RWPE2 (cell line): Measurements from ENCODE around the gene LRP8.

Source experiments
- ATAC-seq: fragments of 200-7000 bp; cut with Tn5 transposase; 3 replicates; pipeline ENCODE4 v1.9.1; 2021; ENCODE audit warnings: low read depth
- DNase-seq: peaks from one replicate; pipeline ENCODE4 v3.0.0-alpha.2; 2020; ENCODE audit warnings: low spot score
- H3K27ac ChIP-seq: fragments of 450-650 bp; 2 replicates; pipeline ENCODE4 v1.5.1; 2017; ENCODE audit warnings: mild to moderate bottlenecking; ENCODE audit not compliant: poor library complexity, severe bottlenecking
- H3K27me3 ChIP-seq: fragments of 250-450 bp; sonication (Bioruptor Pico); 2 replicates; pipeline ENCODE4 v1.5.1; 2021; ENCODE audit warnings: mild to moderate bottlenecking, moderate library complexity; ENCODE audit not compliant: insufficient read depth, poor library complexity, severe bottlenecking
- H3K36me3 ChIP-seq: fragments of 250-450 bp; sonication (Bioruptor Pico); 2 replicates; pipeline ENCODE4 v1.5.1; 2020; ENCODE audit warnings: low read depth, mild to moderate bottlenecking, moderate library complexity
- H3K4me1 ChIP-seq: fragments of 250-450 bp; sonication (Bioruptor Pico); 2 replicates; pipeline ENCODE4 v1.5.1; 2021; ENCODE audit warnings: mild to moderate bottlenecking, moderate library complexity; ENCODE audit not compliant: insufficient read depth, poor library complexity, severe bottlenecking
- H3K4me3 ChIP-seq: fragments of 250-450 bp; sonication (Bioruptor Pico); 2 replicates; pipeline ENCODE4 v1.5.1; 2021; ENCODE audit warnings: mild to moderate bottlenecking, moderate library complexity; ENCODE audit not compliant: severe bottlenecking
- H3K9me3 ChIP-seq: fragments of 250-450 bp; sonication (Bioruptor Pico); 2 replicates; pipeline ENCODE4 v1.5.1; 2021; ENCODE audit warnings: mild to moderate bottlenecking, moderate library complexity; ENCODE audit not compliant: severe bottlenecking
- TF ChIP-seq, protein P1 (sequence below): fragments of 450-650 bp; IDR thresholded peaks from one replicate; pipeline ENCODE4 v1.5.1; 2017; ENCODE audit warnings: mild to moderate bottlenecking, moderate library complexity; ENCODE audit not compliant: poor library complexity, severe bottlenecking

Gene LRP8

DNA sequence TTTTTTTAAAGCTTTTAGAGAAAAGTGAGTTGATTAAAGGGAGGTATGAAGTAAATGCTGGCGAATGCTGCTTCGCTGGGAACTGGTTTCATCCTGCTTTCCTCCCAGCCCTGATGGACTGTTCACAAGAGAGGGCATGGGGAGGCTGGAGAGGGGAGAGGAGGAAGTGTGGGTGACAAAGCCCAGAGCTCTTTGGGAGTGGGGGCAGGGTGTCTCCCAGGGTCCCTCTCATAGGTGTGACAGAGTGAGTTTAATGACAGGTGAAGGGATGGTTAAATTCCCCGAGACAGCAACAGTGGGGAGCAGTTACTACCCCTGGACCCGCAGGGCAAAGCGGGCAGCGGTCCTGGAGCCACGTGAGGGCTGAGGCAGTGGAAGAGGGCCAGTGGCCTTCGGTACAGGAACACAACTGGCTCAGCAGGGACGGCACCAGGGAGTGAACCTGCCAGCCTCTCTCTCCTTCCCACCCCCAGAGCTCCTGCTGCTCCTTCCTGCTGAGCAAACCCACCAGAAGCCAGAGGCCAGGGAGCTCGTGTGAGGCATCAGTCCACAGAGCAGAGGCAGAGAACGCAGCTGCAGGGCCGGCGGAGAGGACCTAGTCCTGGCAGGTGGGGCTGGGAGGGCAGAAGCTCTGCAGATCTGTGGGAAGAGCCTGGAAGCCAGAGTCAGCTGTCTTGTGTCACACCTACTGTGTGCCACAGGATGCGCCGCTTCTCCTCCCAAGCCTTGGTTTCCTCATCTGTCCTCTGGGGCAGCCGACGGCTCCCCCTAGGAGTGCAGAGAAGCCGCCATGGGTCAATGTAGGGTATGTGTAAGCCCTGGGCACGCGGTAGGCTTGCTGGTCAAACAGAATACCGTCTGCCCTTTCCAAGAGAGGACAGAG, 20.9 kb upstream of the LRP8 start:
- DNase-seq = peak; percentile 48
- Histone ChIP-seq H3K9me3 (no peaks in the 10 kb centered on the region), H3K27ac (no peak overlapping the region), H3K36me3 (no peaks in the 10 kb centered on the region), H3K4me1 (no peaks in the 10 kb centered on the region), H3K4me3 (no peak overlapping the region), H3K27me3 (no peaks in the 10 kb centered on the region)
- no peak for ATAC-seq
- TF ChIP-seq, protein P1, sequence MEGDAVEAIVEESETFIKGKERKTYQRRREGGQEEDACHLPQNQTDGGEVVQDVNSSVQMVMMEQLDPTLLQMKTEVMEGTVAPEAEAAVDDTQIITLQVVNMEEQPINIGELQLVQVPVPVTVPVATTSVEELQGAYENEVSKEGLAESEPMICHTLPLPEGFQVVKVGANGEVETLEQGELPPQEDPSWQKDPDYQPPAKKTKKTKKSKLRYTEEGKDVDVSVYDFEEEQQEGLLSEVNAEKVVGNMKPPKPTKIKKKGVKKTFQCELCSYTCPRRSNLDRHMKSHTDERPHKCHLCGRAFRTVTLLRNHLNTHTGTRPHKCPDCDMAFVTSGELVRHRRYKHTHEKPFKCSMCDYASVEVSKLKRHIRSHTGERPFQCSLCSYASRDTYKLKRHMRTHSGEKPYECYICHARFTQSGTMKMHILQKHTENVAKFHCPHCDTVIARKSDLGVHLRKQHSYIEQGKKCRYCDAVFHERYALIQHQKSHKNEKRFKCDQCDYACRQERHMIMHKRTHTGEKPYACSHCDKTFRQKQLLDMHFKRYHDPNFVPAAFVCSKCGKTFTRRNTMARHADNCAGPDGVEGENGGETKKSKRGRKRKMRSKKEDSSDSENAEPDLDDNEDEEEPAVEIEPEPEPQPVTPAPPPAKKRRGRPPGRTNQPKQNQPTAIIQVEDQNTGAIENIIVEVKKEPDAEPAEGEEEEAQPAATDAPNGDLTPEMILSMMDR = no peak

GRCh38 chr1:53346814-53347176, 18.9 kb upstream of the LRP8 start:
- H3K27me3 ChIP-seq = no peaks in the 10 kb centered on the region
- H3K36me3 ChIP-seq = no peaks in the 10 kb centered on the region
- H3K9me3 ChIP-seq = no peaks in the 10 kb centered on the region
- ATAC-seq (no peak), DNase-seq (peak; percentile 18)
- no peak overlapping the region for H3K4me3 ChIP-seq
- TF ChIP-seq, protein P1 = no peak
- H3K27ac ChIP-seq = no peak overlapping the region
- H3K4me1 ChIP-seq = no peaks in the 10 kb centered on the region

DNA sequence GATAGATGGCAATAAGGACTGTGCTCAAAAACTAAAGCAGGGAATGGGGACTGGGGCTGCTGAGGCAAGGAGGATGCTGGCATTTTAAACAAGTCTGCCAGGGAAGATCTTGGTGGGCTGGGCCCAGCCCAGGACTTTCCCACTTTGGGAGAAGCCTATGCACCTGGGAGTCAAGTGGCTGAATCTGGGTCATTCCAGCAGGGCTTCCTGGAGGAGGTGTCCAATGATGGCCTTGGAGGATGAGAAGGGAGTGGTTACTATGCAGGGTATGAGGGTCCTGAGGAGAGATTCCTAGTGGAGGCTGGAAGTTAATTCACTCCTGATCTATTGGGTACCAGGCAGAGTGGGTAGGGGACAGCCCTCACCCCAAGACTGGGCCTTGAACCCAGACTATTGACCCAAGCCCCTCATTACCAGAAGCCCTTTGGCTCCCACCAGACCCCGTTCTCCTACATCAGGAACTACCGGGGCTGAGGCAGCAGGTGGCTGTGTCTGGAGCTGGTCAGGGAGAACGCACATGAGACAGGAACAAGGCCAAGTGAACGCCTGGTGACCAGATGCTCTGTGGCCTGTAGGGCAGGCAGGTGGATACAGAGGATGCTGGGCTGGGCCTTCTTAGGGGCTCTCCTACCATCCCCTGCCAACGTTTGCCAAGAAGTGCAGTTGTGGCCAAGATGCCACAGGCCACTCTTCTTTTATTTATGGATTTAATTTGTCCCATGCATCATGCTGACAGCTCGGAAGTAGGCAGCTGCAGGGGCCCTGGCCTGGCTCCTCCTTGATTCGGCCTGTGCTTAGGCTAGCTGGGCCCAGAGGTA, 18.3 kb upstream of the LRP8 start:
- no peak for ATAC-seq
- DNase-seq = peak; percentile 35
- Histone ChIP-seq H3K4me3 (no peak overlapping the region), H3K36me3 (no peaks in the 10 kb centered on the region), H3K9me3 (no peaks in the 10 kb centered on the region), H3K27me3 (no peaks in the 10 kb centered on the region), H3K4me1 (no peaks in the 10 kb centered on the region), H3K27ac (no peak overlapping the region)
- TF ChIP-seq, protein P1 = no peak

DNA sequence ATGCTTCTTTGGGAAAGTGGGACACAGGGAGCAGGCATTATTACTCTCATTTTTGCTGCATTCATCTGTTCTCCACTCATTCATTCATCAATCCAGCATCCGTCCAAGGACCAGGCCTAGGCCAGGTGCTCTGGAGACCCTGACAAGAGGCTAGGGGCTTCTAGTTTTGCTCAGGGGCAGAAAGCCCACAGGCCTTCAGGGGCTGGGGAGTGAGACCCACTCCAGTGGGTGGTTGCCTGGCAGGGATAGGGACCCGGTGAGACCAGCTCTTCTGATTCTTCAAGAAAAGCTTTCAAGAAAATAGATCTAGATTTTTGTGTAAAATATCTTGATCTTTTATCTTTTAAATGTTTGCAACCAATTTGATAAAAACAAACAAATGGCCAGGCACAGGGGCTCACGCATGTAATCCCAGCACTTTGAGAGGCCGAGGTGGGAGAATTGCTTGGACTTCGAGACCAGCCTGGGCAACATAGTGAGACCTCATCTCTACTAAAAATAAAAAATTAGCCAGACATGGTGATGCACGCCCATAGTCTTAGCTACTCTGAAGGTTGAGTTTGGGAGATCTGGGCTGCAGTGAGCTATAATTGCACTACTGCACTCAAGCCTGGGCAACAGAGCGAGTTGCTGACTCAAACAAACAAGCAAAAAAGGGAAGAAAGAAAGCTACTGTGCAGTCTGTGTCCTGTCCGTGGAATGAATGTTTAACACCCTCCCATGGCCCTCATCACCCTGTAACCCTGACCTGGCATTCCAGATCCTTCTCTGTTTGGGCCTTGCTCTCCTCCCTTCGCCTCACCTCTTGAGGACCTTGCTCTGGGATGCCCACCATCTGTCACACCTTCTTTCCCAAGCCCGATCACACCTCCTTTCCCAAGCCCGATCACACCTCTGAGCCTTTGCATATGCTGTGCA, 17.3 kb upstream of the LRP8 start:
- Histone ChIP-seq H3K9me3 (no peaks in the 10 kb centered on the region), H3K4me1 (no peaks in the 10 kb centered on the region), H3K4me3 (no peak overlapping the region), H3K27ac (no peak overlapping the region), H3K27me3 (no peaks in the 10 kb centered on the region), H3K36me3 (no peaks in the 10 kb centered on the region)
- peak; percentile 18 for DNase-seq
- TF ChIP-seq, protein P1 = no peak
- no peak for ATAC-seq
